Subcutaneous abdominal adipose tissue (tissue), 5 donors: ENCODE measurements around the gene E2F7.

Source experiments
- H3K27ac ChIP-seq: one replicate; pipeline ENCODE4 v1.7.0; 2013; ENCODE audit warnings: low read depth, mild to moderate bottlenecking, inconsistent platforms, low read length, moderate library complexity
- H3K27me3 ChIP-seq, 5 donors: one replicate each; pipeline ENCODE4 v1.7.0; 2013; ENCODE audit warnings: low read length in 5 of 5, inconsistent platforms in 1 of 5; ENCODE audit not compliant: control insufficient read depth in 5 of 5, insufficient read depth in 4 of 5
- H3K36me3 ChIP-seq, 5 donors: one replicate each; pipeline ENCODE4 v1.7.0; 2013; ENCODE audit warnings: low read length in 5 of 5; ENCODE audit not compliant: control insufficient read depth in 5 of 5, insufficient read depth in 5 of 5
- H3K4me1 ChIP-seq, 5 donors: one replicate each; pipeline ENCODE4 v1.7.0; 2013; ENCODE audit warnings: low read length in 5 of 5, mild to moderate bottlenecking in 3 of 5, moderate library complexity in 1 of 5; ENCODE audit not compliant: control insufficient read depth in 5 of 5, insufficient read depth in 5 of 5
- H3K4me3 ChIP-seq, 5 donors: one replicate each; pipeline ENCODE4 v1.7.0; 2013; ENCODE audit warnings: low read length in 5 of 5, low read depth in 1 of 5
- H3K9ac ChIP-seq, 5 donors: one replicate each; pipeline ENCODE4 v1.7.0; 2013; ENCODE audit warnings: low read length in 5 of 5, mild to moderate bottlenecking in 4 of 5, moderate library complexity in 3 of 5
- H3K9me3 ChIP-seq, 5 donors: one replicate each; pipeline ENCODE4 v1.7.0; 2013; ENCODE audit warnings: low read length in 5 of 5; ENCODE audit not compliant: control insufficient read depth in 5 of 5
- donor health status: healthy.
- donor health status: healthy.
- donor health status: healthy.
- donor health status: healthy.
- donor health status: healthy.

Gene E2F7

GRCh38 chr12:77070800-77071449 is 5.6 kb upstream of the E2F7 start:
- no peaks in the 10 kb centered on the region for H3K27me3 ChIP-seq
- H3K9ac ChIP-seq: no peak overlapping the region
- H3K27ac ChIP-seq: no peak overlapping the region
- H3K4me1 ChIP-seq: peaks cover 0 to 3% (median 2%) of the 10 kb centered on the region in 5 donors
- H3K36me3 ChIP-seq: no peaks in the 10 kb centered on the region
- no peak overlapping the region for H3K4me3 ChIP-seq
- H3K9me3 ChIP-seq: no peaks in the 10 kb centered on the region

GRCh38 chr12:77070382-77070781 is 5.0 kb upstream of the E2F7 start:
- Histone ChIP-seq H3K27me3 (no peaks in the 10 kb centered on the region), H3K9me3 (no peaks in the 10 kb centered on the region), H3K27ac (no peak overlapping the region), H3K36me3 (no peaks in the 10 kb centered on the region), H3K4me1 (peaks cover 0 to 5% (median 4%) of the 10 kb centered on the region in 5 donors), H3K9ac (no peak overlapping the region), H3K4me3 (no peak overlapping the region)

- Histone ChIP-seq H3K27me3 (peaks cover 6 to 17% (median 7%) of the 10 kb centered on the region in 5 donors), H3K4me3 (peak overlapping the region in 4 of 5 donors; percentile 75 to 82 (median 76)), H3K36me3 (no peaks in the 10 kb centered on the region), H3K27ac (no peak overlapping the region), H3K9me3 (no peaks in the 10 kb centered on the region), H3K4me1 (peaks cover 2 to 15% (median 11%) of the 10 kb centered on the region in 5 donors), H3K9ac (peak overlapping the region in 3 of 5 donors; percentile 51 to 68 (median 66))
Observed at GRCh38 chr12:77064896-77065360, 441 bp downstream of the E2F7 start.

- Histone ChIP-seq H3K4me3 (peak overlapping the region in 3 of 5 donors; percentile 19 to 29 (median 25)), H3K36me3 (no peaks in the 10 kb centered on the region), H3K27ac (no peak overlapping the region), H3K4me1 (peaks cover 2 to 15% (median 11%) of the 10 kb centered on the region in 5 donors), H3K9me3 (no peaks in the 10 kb centered on the region), H3K27me3 (peaks cover 6 to 17% (median 7%) of the 10 kb centered on the region in 5 donors), H3K9ac (no peak overlapping the region)
Observed at GRCh38 chr12:77062846-77063461, 2.4 kb downstream of the E2F7 start.

GRCh38 chr12:77062396-77062795 is 3.0 kb downstream of the E2F7 start:
- Histone ChIP-seq H3K9me3 (no peaks in the 10 kb centered on the region), H3K9ac (no peak overlapping the region), H3K27me3 (peaks cover 6 to 17% (median 7%) of the 10 kb centered on the region in 5 donors), H3K27ac (no peak overlapping the region), H3K36me3 (no peaks in the 10 kb centered on the region), H3K4me3 (peak overlapping the region in 1 of 5 donors; percentile 29), H3K4me1 (peaks cover 2 to 15% (median 11%) of the 10 kb centered on the region in 5 donors)

GRCh38 chr12:77060883-77061240 is 4.5 kb downstream of the E2F7 start:
- Histone ChIP-seq H3K9me3 (no peaks in the 10 kb centered on the region), H3K27ac (no peak overlapping the region), H3K4me3 (no peak overlapping the region), H3K36me3 (no peaks in the 10 kb centered on the region), H3K27me3 (peaks cover 6 to 17% (median 7%) of the 10 kb centered on the region in 5 donors), H3K4me1 (peaks cover 2 to 11% (median 8%) of the 10 kb centered on the region in 5 donors), H3K9ac (no peak overlapping the region)

GRCh38 chr12:77060136-77060882 is 5.1 kb downstream of the E2F7 start:
- H3K9ac ChIP-seq: no peak overlapping the region
- no peaks in the 10 kb centered on the region for H3K9me3 ChIP-seq
- H3K27ac ChIP-seq: no peak overlapping the region
- H3K4me1 ChIP-seq: peaks cover 2 to 9% (median 7%) of the 10 kb centered on the region in 5 donors
- peaks cover 6 to 17% (median 7%) of the 10 kb centered on the region in 5 donors for H3K27me3 ChIP-seq
- no peaks in the 10 kb centered on the region for H3K36me3 ChIP-seq
- no peak overlapping the region for H3K4me3 ChIP-seq

GRCh38 chr12:77058740-77059139 is 6.6 kb downstream of the E2F7 start:
- H3K4me1 ChIP-seq: no peaks in the 10 kb centered on the region
- peaks cover 2 to 14% (median 6%) of the 10 kb centered on the region in 5 donors for H3K27me3 ChIP-seq
- H3K27ac ChIP-seq: no peak overlapping the region
- no peak overlapping the region for H3K9ac ChIP-seq
- no peak overlapping the region for H3K4me3 ChIP-seq
- H3K36me3 ChIP-seq: no peaks in the 10 kb centered on the region
- no peaks in the 10 kb centered on the region for H3K9me3 ChIP-seq

GRCh38 chr12:77054851-77055250 is 10.5 kb downstream of the E2F7 start:
- H3K36me3 ChIP-seq: no peaks in the 10 kb centered on the region
- H3K9ac ChIP-seq: no peak overlapping the region
- H3K27me3 ChIP-seq: no peaks in the 10 kb centered on the region
- H3K4me3 ChIP-seq: no peak overlapping the region
- H3K27ac ChIP-seq: no peak overlapping the region
- H3K9me3 ChIP-seq: no peaks in the 10 kb centered on the region
- H3K4me1 ChIP-seq: no peaks in the 10 kb centered on the region

- no peak overlapping the region for H3K27ac ChIP-seq
- no peaks in the 10 kb centered on the region for H3K36me3 ChIP-seq
- no peak overlapping the region for H3K9ac ChIP-seq
- no peaks in the 10 kb centered on the region for H3K27me3 ChIP-seq
- no peak overlapping the region for H3K4me3 ChIP-seq
- H3K9me3 ChIP-seq: no peaks in the 10 kb centered on the region
- no peaks in the 10 kb centered on the region for H3K4me1 ChIP-seq
Observed at GRCh38 chr12:77053259-77053658, 12.1 kb downstream of the E2F7 start.
